ENCODE data around the gene TCP11L1. TPM values are rescaled to one million over a fixed set of nuclear protein-coding genes. Genes with fewer than 3 reads are reported as not detected.

The TCP11L1 gene
- total and polyA plus RNA-seq, 2 of the 8 experiments (the other 6 are each of a cell fraction or from before 2014, with no cell fraction given): 10.9 to 23.1 TPM

- POLR2A ChIA-PET (ENCODE audit: partially characterized antibody): interaction anchor here (0.8 to 1.2 kb wide), 2 partner anchors 50 to 82 kb away, joined by 4 to 5 read pairs; partner anchors contain the start of gene DEPDC7
- H3K14ac ChIP-seq (ENCODE audit: insufficient read length): no peak overlapping the region
- TF ChIP-seq CTCF (IDR thresholded peaks at IDR 0.05; ENCODE audit: control extremely low read depth in 1 of 3, insufficient read depth in 1 of 3, low read depth in 1 of 3, low read length in 3 of 3) (peak; percentile 93 to 99 (median 97)), SAP30 (IDR thresholded peaks at IDR 0.05; ENCODE audit: insufficient read depth, insufficient replicate concordance, low read length) (no peak), CHD1 (IDR thresholded peaks at IDR 0.05; ENCODE audit: low read depth, low read length) (no peak), CREB1 (IDR thresholded peaks at IDR 0.05) (peak; percentile 31; the same call in 1 of the 2 replicates), MAX (IDR thresholded peaks at IDR 0.05) (peak; percentile 37; the same call in 1 of the 2 replicates), TBP (IDR thresholded peaks at IDR 0.05; ENCODE audit: low read depth, low read length) (peak; percentile 23; the same call in 1 of the 2 replicates), TEAD4 (IDR thresholded peaks at IDR 0.05; ENCODE audit: low read depth, low read length) (no peak), POLR2A (IDR thresholded peaks at IDR 0.05; ENCODE audit: control extremely low read depth in 1 of 2, low read depth in 2 of 2, low read length in 2 of 2) (no peak), RAD21 (IDR thresholded peaks at IDR 0.05 in 1 of 2, conservative IDR thresholded peaks at IDR 0.05 in 1 of 2; ENCODE audit: low read depth in 2 of 2, low read length in 2 of 2) (peak; percentile 92 to 96)
Observed at GRCh38 chr11:33065445-33066178, 26.2 kb downstream of the TCP11L1 start.

More at GRCh38 chr11:33065445-33066178, 26.2 kb downstream of the TCP11L1 start:
- Histone ChIP-seq H2BK20ac (ENCODE audit: low read length) (no peak overlapping the region), H3K23me2 (ENCODE audit: low read depth, low read length) (no peaks in the 10 kb centered on the region), H4K8ac (ENCODE audit: extremely low read depth, insufficient read depth, low read length) (no peak overlapping the region), H3K4me3 (ENCODE audit: extremely low read depth in 1 of 4, insufficient read depth in 2 of 4, low read depth in 3 of 4, low read length in 4 of 4) (no peak overlapping the region), H3K36me3 (ENCODE audit: control insufficient read depth in 2 of 4, insufficient read depth in 4 of 4, low read length in 3 of 4) (peaks cover 2 to 10% (median 8%) of the 10 kb centered on the region in 4 experiments; a peak in 7 of 8 replicates), H3K9ac (replicated peaks in 1 of 4; ENCODE audit: extremely low read depth in 1 of 4, low read depth in 3 of 4, low read length in 3 of 4) (no peak overlapping the region), H3K79me1 (ENCODE audit: low read depth, low read length) (no peaks in the 10 kb centered on the region), H2AFZ (ENCODE audit: low read length) (no peak overlapping the region), H3K9me3 (ENCODE audit: insufficient read depth in 2 of 2, low read depth in 1 of 2, low read length in 1 of 2) (no peaks in the 10 kb centered on the region), H4K20me1 (replicated peaks in 1 of 2; ENCODE audit: control insufficient read depth in 1 of 2, insufficient read depth in 2 of 2, low read length in 2 of 2) (peaks cover 0 to 4% of the 10 kb centered on the region in 2 experiments), H3K18ac (ENCODE audit: extremely low read depth, low read length) (no peak overlapping the region), H3K56ac (replicated peaks; ENCODE audit: insufficient read length, low read depth, low read length) (no peak overlapping the region), H2AK5ac (ENCODE audit: low read depth, low read length) (no peak overlapping the region), H2BK15ac (ENCODE audit: low read length) (0 out of 2 replicates have a peak overlapping the region, but pooled peaks have one; percentile 46), H3K23ac (ENCODE audit: insufficient read length) (no peak overlapping the region), H3K27me3 (replicated peaks in 1 of 4; ENCODE audit: control insufficient read depth in 3 of 4, extremely low read depth in 1 of 4, insufficient read depth in 3 of 4, low read length in 3 of 4) (no peaks in the 10 kb centered on the region), H4K5ac (ENCODE audit: insufficient read length, low read depth, low read length) (no peak overlapping the region), H3K79me2 (ENCODE audit: control insufficient read depth in 1 of 2, insufficient read depth in 2 of 2, low read length in 2 of 2) (no peaks in the 10 kb centered on the region), H2BK5ac (ENCODE audit: low read depth, low read length) (no peak overlapping the region), H3K27ac (ENCODE audit: low read depth, low read length) (no peak overlapping the region), H3K4ac (replicated peaks; ENCODE audit: insufficient read length, low read depth, low read length) (no peak overlapping the region), H2BK12ac (ENCODE audit: low read depth, low read length) (no peak overlapping the region), H4K91ac (replicated peaks; ENCODE audit: insufficient read length, low read length) (no peak overlapping the region), H3K4me1 (replicated peaks in 1 of 4; ENCODE audit: control insufficient read depth in 3 of 4, insufficient read depth in 4 of 4, low read length in 3 of 4) (peaks cover 0 to 3% (median 0%) of the 10 kb centered on the region in 4 experiments; a peak in 1 of 7 replicates), H2BK120ac (replicated peaks; ENCODE audit: low read depth, low read length) (no peak overlapping the region), H3K4me2 (ENCODE audit: insufficient read depth in 1 of 2, low read depth in 2 of 2, low read length in 2 of 2) (no peak overlapping the region)
- CTCF ChIA-PET (ENCODE audit: partially characterized antibody): interaction anchor here (0.6 to 4.3 kb wide), 49 partner anchors 8 to 512 kb away, joined by 3 to 28 read pairs (median 5); partner anchors contain the start of genes CCDC73, DEPDC7 and TCP11L1
- 62% methylated on average over 22 of the region's 22 CpGs; no CpG with 5 or more reads in 1 of the 2 experiments for WGBS, 2 experiments (ENCODE audit: extremely low coverage in 1 of 2, insufficient coverage in 1 of 2, insufficient read length in 1 of 2, insufficient replicate concordance in 2 of 2, low coverage in 1 of 2, low lambda C conversion rate in 2 of 2, missing lambda C conversion rate in 1 of 2)
- DNase-seq (ENCODE audit: low read depth in 1 of 2, low spot score in 2 of 2): peak; percentile 73 to 84
- FAIRE-seq: peak; percentile 80
